Body of pancreas (tissue), 4 donors: ENCODE measurements around the gene GLIPR1L2.

Source experiments
- CTCF ChIP-seq, 7 experiments: fragments of 450-650 bp in 4 of 7; fragments of 200-600 bp in 3 of 7; sonication (generic) in 3 of 7; IDR thresholded peaks; one replicate each; pipeline ENCODE4 v1.5.1; 2016 to 2019; ENCODE audit warnings: antibody characterized with exemption in 7 of 7
- POLR2A ChIP-seq, 3 donors: fragments of 450-650 bp; IDR thresholded peaks; one replicate each; pipeline ENCODE4 v1.6.1; 2016; ENCODE audit warnings: antibody characterized with exemption in 3 of 3, mild to moderate bottlenecking in 2 of 3

- no peak for TF ChIP-seq CTCF (IDR thresholded peaks at IDR 0.05)
- no peak for TF ChIP-seq POLR2A (IDR thresholded peaks at IDR 0.05)
Observed at GRCh38 chr12:75471902-75472890, 81.3 kb downstream of the GLIPR1L2 start.
